Measurements from ENCODE around the gene SLC25A47.

SLC25A47 gene

DNA sequence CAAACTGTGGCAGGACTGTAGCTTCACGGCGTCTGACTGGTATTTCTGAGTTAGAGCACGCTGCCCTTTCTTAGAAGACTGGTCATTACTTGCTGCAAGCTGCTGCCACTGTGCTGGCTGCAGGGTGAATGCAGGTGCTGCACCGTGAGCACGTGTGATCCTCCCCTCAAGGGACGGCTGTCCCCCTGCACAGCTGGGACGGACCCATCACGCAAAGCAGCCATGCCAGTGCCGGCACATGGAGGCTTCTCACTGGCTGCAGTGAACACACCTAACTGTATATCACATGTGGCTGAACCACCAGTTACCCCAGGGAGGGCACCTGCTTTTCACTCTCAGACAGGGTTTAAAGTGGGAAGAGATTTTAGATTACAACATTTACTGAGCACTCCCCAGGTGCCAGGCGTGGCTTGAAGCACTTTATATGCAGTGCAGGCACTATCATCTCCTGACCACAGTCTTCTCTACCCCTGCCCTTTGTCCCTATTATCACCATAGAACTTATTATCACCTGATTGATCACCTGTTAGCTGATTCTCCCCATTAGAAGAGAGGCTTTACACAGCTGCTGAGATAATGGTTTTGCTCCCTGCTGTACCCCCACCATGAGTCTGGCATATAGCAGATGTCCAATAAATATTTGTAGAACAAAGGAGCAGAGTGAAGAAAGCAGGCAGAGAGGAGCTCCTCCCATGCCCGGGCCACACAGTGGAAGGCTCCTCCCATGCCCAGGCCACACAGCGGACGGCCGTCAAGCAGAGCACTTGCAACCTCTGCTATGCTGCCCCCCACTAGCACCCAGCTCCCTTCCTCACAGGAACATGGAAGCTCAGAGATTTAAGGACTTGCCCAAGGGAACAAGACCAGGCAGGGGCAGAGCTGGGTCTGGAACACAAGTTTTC lies 25.9 kb downstream of the SLC25A47 start:
- DNase-seq = peak; percentile 98

DNA sequence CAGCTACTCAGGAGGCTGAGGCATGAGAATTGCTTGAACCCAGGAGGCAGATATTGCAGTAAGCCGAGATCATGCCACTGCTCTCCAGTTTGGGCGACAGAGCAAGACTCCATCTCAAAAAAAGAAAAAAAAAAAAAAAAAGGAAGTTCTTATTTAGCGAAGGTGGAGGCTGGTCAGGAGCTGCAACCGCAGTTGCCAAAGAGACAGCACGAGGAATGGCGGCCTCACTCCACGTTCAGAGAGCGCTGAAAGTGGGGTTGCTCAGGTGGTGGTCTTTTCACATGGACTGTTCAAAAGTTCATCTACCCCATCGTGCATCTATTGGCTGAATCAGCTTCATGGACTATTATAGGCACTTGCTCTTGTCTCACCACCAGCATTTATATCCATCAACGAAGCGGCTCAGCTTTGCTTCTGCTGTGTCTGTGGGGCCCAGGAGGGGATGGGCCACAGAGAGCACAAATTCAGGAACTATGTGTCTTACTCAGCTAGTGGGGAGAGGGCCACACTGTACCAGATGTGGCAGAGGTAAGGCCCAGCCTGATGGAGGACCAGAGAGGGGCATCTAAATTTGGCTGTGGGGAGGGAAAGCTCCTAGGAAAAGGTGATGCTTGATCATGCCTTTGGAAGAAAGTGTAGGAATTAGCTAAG lies 27.3 kb downstream of the SLC25A47 start:
- no peak for DNase-seq

DNA sequence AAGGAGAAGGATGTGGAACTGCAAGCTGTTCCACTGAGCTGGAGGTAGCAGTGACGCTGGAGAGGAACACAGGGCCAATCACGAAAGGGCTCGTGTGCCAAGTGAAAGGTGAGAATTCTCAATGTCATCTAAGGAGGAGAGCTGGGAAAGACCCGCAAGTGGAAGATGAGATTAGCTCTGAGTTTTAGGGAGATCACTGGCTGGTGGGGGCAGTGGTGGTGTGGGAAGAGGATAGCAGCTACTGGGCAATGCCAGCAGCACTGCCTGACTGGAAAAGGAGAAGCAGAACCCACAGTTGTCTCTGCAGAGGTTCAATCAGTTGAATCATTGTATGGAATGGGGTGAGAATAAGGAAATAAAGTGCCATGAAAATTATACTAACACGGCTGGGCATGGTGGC lies 27.8 kb downstream of the SLC25A47 start:
- no peak for DNase-seq

DNA sequence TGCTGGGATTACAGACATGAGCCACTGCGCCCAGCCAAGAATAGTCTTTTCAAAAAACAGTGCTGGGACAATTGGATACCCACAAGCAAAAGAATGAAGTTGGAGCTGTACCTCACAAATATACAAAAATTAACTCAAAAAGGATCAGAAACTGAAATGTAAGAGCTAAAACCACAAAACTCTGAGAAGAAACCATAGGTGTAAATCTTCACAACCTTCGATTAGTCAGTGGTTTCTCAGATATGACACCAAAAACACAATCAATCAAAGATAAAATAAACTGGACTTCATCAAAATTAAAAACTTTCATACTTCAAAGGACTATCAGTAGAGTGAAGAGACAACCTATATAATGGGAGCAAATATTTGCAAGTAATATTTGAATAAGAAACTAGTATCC lies 35.3 kb downstream of the SLC25A47 start:
- no peak for DNase-seq

DNA sequence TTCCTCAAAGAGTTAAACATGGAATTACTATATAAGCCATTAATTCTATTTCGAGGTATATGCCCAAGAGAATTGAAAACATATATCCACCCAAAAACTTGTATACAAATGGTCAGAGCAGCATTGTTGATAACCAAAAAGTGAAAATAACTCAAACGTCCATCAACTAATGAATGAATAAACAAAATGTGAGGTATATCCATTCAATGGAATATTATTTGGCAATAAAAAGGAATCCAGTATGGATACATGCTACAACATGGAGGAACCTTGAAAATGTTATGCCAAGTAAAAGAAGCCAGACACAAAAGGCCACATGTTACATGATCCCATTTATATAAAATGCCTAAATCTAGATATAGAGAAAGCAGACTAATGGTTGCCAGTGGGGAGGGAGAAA lies 36.0 kb downstream of the SLC25A47 start:
- no peak for DNase-seq

DNA sequence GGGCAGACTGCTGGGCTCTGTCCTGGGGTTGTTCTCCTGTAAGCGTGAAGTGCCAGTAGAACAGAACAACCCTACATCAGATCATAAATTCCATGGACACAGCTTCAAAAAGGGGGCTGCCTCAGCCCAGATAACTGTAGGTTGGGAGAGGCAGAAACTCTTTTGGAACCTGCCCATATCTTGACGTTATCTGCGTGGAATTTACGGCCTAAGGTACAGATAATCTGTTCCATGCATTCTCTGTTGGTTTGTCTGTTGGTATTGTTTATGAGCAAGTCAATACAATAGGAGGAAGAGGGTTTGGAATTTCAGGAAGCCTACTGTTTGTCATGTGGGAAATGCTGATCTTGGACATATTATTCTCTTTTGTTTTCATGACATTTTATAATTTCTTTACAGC lies 36.7 kb downstream of the SLC25A47 start:
- no peak for DNase-seq

DNA sequence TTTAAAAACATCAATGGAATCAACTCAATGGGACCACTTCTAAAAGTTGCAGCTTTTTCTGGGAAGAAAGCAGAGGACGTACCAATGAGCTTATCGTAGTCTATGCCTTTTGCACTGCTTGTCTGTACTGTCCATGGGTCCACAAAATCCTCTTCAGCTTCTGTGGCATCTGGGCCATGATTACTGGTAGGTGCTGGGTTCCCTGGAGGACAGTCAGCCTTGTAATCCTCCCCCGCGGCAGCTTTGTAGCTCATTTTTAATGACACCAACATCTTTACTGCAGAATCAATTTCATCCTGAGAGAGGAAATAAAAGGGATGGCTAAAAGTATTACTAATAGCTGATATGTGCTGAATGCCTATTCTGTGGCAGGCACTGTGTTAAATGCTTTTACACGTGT lies 38.5 kb downstream of the SLC25A47 start:
- DNase-seq = no peak

DNA sequence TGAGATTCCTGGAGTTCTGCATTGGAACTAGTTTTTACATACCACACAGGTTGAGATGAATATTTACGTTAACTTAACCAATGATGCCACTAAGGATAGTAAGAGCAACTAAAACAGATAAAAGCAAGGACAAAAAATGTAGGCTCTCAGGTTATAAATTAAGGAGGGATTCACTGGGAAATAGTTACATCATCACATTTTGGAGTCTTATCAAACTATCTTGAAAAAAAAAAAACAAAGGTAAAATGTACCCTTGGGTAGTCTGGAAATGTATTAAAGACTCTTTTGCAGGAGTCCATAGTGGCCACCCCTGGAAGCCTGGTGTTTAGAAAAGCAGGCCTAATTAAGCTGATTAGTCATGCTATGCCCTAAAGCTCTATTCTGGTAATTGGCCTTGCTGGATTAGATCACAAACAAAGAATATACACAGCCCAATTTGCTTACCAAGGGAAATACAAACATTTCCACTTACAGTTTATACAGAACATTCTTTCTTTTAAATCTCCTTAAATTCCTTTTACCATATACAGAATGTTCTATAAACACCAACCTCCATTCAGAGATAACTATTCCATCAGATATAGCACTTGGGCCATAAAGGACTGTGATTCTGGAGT lies 39.3 kb downstream of the SLC25A47 start:
- peak; percentile 63 for DNase-seq

DNA sequence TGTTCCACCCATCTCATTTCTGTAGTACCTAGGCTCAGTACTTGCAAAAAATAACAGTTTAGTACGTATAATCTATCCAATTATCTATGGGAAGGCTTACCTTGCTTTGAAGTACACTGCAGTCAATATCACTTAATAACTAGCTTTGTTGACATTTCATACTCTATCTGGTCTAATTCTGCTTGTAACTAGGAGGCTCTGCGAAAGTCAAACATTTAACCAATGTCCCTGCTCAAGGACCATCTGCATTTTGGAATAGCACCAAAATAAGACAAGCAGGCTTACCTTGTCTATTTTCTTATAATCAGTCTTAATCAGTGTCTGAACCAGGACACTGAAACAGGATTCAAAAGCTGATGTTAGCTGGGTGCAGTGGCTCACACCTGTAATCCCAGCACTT lies 39.9 kb downstream of the SLC25A47 start:
- DNase-seq = peak; percentile 69

DNA sequence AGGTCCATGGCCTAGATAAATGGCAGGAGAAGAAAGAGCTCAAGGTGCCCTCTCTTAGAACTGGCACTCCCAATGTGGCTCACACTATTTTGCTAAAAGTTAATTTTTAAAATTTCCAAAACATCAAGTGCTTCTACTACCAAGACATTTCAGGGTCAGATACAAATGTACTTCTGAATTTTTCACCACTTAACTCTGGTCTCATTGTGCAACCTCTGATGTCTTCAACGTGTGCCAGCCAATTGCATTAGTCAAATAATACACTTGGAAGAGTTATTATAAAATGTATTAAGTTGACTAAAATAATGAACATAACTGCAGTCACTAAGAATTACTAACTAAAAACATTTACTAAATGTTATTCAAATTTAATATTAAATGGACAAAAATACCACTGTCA lies 41.3 kb downstream of the SLC25A47 start:
- DNase-seq = no peak

DNA sequence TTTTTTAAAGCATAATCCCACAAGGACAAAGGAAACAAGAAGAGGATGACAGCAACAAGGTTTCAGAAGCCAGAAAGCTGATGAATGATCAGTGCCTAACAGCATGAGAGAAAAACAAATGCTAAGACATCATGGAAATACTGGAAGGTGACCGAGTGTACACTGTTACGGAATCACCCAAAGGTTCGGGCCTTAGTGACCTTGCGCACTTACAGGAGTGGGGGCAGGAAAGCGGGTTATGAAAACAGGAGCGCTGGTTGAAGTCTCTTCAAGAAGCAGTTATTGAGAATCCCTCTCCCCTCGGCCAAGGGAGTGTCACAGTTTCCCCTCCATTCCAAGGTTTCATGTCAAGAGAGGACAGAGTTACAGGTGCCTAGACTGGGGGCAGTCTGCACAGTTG lies 42.6 kb downstream of the SLC25A47 start:
- no peak for DNase-seq

DNA sequence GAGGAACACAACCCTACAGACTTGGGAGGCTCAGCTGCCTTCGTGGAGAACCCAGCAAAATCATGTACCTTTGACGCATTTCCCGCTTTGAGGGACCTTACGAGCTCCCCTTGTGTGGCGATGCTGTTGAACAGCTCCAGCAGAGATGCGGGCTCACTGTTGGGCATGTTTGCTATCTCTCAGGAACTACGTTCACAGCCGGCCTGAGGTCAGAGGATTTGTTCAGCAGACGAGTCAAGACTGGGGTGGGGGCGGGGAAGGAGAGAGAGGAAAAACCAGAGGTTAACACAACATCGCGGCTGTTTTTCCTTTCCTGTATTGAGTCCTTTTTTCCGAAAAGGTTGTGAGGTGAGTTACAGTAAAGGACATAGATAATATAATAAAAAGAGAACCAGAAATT lies 45.9 kb downstream of the SLC25A47 start:
- DNase-seq = no peak

DNA sequence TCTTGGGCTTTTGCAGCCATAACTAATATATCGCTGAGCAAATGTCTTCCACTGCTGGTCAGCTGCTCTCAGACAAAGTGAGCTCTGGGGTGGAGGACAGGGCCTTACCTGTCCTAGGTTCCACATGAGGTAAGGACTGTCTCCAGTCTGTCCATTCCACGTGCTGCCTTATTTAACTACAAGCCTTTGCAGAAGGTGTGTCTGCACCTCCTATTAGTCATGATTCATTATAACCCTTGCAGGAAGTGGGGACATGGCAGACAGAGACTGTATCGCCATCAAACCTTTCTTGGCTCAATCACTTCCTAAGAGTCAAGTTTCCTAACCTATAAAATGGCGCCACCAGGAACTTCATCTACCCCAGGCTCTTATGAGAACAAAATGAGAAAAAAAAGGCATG lies 46.9 kb downstream of the SLC25A47 start:
- DNase-seq = no peak

DNA sequence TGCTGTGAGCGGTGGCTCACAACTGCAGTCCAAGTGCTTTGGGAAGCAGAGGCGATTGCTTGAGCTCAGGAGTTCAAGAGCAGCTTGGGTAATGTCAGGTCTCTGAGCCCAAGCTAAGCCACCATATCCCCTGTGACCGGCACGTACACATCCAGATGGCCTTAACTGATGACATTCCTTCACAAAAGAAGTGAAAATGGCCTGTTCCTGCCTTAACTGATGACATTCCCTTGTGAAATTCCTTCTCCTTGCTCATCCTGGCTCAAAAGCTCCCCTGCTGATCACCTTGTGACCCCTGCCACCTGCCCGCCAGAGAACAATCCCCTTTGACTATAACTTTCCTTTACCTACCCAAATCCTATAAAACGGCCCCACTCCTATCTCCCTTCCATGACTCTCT lies 48.6 kb downstream of the SLC25A47 start:
- no peak for DNase-seq

DNA sequence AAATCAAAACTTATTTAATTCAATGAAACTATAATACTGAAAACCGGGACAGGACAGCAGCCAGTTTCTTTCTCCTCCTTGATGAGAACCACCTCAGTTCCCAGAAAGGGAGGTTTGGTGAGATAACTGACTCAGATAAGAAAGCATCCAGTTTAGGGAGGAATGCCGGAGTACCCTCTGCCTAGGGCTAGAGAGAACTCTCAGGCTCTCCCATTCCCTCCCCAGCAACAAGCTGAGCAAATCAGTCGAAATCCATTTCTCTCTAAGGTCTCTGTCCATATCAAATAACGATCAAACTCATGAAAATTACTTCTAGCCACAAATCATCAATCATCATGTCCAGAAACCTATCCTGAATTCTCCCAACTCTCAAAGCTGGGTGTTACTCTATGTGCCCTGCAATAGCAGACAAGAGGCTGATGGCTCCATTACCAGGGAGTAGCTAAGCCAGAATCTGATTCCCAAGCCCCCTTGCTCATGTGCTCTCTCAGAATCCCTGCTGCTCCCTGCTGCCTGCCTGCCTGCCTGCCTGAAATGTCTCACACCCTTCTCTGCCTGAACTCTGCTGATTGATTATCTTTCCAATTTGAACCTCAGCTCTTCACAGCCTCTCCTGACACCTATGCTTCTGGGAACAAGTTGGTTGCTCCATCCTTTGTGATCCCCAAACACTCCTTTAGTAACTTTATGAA lies 49.4 kb downstream of the SLC25A47 start:
- no peak for DNase-seq

DNA sequence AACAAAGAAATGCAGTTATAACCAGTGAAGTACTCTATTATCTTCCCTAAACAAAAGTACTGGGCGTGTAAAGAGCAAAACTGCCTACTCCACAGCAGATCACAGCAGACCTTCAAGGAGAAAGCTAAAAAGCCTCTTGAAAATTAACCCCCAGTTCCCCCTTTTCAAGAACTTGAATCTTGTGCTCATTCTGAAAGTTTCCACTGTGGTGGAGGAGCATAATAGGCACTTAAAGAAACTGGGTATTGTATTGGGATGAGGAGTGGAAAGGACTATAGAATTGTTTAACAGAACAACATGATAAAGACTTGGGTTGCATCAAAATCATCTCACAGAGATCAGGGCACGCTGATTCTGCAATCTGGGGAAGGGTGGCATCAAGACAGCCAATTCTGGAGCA lies 51.1 kb downstream of the SLC25A47 start:
- DNase-seq = no peak

DNA sequence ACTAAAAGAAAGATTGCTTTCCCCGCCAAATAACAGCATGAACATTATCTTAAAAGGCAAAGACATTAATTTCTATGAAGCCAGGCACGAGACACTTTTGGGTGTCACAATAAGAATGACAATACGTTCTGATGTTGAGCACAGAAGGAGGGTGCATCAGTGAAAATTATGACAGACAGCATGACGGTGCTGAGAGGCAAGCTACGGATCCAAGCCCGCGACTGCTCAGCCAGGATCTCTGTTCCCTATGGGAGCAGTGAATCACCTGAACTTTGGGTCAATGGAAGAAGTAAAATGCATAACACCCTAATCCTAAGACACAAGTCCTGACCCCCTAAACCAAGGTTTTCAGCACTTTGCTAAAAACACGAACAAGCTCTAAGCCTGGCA lies 51.7 kb downstream of the SLC25A47 start:
- DNase-seq = no peak

DNA sequence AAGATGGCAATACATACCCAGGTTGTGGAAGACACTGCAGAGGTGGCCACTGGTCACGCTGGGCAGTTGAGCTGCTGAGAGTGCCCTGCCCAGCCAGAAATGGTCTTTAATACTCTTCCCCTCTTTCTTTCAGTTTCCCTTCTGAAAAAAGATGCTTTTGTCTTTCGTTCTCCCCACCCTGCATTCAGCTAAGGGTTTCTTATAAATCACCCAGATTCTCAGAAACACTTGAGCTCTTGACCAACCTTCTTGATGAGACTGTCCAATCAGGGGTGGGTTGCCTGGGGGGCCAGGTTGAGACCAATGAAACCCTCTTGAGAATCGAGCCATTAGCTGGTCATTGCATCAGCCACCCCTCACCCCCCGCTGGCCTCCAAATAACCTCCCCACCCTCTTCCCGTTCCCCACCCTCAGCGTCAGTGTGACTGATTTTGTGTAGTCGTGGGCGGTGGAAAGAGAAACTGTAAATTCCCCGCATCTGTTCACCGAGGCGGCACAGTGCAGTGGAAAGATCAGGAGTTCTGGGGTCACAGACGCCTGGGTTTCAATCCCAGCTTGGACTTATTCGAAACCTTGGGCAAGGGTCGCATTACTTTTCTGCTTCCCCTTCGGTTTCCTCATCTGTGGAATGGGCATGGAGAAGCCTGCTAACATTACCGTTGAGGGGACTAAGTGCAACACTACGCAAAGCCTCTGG lies 52.3 kb downstream of the SLC25A47 start:
- no peak for DNase-seq

DNA sequence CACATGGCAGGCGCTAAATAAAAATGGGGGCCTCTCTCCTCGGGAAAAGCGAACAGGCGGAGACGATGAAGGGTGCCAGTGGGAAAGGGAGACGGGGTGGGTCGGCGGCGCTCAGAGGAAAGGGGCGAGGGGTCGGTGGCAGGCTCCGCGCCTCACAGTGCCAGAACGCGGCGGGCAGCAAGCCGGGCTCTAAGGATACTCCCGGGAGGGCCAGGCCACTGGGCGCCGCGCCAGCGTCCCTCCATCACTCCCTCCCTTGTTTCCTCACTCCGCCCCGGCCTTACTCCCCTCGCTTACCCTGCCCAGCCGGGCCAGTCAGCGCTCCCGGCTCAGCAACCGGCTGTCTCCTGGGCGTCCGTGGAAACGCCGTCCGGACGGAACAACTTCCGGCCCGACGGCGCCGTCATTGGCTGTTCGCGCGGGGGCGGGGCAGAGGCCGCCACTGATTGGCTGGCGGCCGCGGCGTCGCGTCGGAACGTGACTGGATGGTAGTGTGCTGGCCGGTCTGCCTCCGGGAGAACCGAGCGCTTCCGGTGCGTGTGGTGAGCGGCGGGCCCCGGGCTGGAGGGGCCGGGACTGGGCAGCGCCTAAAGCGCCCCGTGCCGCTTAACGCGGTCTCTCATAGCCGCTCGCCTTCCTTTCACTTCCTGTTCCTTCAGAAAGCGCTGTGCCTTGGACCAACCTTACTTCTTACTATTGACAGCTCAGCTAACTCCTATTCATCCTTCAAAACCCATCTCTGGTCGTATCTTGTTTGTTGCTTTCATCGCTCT lies 53.0 kb downstream of the SLC25A47 start, which contains the start of gene WDR25:
WDR25 (plus strand) TSS at position 523 of the 773 bp plus-strand sequence.
- DNase-seq = peak; percentile 79

DNA sequence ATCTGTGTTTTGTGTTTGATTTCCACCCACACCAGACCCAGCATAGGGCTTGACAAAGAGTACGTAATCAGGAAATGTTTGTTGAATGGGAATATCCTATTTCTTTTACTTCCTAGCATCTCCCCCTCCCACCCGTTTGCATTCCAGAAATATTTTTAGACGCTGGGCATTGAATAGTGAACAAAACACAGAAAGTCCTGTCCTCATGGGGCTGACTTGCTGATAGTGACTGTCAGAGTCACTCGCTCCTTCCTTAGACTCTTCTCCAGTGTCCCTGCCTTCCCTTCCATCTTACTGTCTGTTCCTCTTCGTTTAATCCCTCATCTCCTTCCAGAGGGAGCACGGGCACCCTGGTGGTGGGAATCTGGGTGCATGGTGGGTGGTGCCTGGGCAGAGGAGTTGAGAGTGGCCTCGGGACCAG lies 53.6 kb downstream of the SLC25A47 start:
- DNase-seq = no peak

Measured in NCI-H2081 treated with DMSO at 0.1 percent for 48 hours (cell line).